Activated CD8-positive, alpha-beta memory T cell treated with anti-CD3 and anti-CD28 coated beads for 1 hour (primary cell): ENCODE results near the gene RNH1.
A peak's percentile ranks its signal among the peaks of the same experiment; 100 is the strongest.

ENCODE experiments used
- DNase-seq, 2 donors: peaks; one replicate each; pipeline ENCODE4 v3.0.0-alpha.2; 2020; ENCODE audit warnings: low read depth in 1 of 2; ENCODE audit errors: extremely low read depth in 1 of 2

The RNH1 gene

DNA sequence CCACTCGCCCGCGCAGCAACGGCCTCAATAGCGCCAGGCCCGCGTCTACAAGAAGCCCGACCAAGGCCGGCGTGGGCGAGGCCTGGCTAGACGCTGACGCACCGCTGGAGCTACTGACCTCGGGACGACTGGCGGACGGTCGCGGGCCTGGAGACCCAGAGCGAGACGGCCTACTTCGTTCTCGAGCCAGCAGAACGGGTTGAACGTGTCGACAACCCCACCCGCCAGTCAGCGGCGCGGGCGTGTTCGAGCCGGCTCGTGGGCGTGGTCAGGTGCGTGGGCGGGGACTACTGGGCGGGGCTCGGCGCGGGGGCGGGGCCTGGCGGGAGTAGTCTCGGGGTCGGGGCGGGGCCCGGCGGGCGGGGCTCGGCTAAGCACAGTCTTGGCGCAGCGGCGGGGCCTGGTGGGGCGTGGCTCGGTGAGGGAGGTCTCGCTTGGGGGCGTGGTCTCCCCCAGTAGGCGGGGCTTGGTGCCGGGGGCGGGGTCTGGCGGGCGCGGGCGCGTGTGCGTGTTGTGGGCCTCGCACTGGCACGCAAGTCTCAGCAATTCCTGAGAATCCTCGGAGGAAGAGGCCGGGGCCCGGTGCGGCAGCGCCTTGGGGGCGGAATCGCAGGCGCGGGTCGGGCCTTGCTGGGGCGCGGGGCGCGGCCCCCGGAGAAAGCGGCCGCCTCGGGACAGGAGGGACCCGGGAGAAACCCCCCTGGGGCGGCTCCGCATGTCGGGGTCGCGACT, at the start of gene RNH1:
RNH1 (minus strand) TSS at position 248 of the 732 bp plus-strand sequence. CDS start 5,080 bp downstream, outside the sequence.
- DNase-seq = peak; percentile 97 to 100

DNA sequence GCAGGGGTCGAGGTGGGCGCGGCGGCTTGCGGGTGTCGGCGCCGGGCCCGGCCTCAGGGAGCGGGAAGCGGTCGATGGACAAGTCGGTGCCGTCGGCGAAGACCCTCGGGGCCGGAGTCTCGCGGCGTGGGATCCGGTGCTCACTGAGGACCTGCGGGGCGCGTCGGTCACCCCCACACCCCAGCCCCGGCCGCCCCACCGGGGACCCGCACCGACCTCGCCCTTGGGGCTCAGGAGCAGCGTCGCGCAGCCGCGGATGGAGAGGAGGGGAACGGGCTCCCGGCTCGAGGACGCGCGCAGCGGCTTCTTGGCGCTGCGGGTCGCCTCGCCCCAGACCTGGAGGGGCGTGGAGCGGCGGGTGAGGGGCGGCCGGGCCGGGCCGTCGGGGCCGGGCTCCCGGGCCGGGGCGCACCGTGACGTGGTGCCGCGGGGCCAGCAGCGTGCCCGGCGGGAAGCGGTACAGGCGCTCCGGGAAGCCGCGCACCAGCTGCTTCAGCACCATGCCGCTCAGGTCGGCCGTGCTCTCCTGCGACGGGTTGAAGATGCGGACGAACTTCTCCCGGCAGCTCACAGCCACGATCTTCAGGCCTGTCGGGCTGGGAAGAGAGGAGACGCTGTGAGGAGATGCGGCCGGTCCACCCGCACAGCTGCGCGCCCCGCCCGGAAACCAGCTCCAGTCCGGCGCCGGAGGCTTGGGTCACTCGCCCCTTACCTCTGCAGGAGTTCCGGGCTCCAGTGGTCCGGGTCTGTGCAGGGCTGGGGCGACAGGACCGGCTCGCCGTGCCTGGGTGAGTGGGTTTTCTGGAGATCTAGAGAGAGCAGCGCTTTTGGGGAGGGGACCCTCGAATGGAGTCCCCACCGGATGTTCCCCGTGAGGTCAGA, 49.0 kb upstream of the RNH1 start:
- no peak for DNase-seq

DNA sequence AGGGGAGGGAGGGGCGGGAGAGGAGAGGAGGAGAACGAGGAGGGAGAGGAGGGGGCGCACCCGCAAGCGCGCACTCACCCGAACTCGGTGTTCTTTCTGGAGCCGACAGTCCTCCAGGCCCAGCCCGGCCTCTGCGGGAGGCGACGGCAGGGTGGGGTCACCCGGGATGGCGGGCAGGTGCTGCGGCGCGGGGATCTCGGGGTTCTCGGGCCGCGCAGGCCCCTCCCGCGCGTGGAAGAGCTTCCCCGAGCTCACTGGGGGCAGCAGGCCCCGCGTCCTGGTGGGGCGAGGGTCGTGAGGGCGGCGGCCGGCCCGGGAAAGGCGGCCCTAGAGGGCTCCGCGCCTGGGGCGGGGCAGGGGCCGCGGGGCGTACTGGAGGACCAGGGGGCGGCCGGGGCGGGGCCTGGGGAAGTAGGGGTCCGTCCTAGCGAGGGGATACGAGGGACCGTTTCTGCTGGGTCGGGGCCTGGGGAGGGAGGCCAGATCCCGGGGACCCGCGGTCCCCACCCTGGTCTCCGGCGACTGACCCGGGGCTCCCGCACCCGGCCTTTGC, 48.3 kb upstream of the RNH1 start:
- no peak for DNase-seq

DNA sequence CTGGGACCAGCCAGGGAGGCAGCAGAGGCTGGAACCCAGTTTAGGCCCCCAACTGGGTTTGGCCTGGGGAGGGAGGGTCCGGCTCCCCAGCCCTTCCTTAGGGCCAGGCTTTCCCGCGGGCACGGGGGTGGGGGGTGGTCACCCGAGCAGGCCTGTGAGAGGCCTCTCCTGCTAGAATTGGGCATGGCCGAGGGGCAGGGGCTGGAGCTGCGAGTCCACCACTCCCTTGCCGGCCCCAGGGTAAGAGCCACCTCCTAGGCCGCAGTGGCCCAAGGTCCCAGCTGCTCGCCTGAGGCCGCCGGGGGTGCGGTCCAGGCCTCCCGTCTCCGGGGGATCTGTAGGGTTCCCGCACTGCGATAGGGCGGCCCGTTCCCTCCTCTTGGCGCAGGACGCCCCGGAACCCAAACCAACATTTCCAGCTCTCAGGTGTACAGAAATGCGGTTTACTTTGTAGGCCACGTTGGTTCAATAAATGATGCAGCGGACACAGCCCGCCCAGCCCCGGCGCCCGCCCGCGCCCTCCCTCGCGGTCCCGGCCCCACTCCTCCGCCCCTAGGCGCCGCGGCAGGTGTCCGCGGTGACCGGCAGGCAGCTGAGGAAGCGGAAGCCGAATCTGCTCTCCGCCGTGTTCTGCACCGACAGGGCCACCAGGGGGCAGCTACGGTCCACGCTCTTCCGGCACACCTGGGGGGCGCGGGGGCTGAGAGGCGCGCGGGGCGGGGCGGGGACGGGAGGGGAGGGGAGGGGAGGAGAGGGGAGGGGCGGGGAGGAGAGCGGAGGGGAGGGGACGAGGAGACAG, 47.6 kb upstream of the RNH1 start:
- peak; percentile 58 to 70 for DNase-seq

DNA sequence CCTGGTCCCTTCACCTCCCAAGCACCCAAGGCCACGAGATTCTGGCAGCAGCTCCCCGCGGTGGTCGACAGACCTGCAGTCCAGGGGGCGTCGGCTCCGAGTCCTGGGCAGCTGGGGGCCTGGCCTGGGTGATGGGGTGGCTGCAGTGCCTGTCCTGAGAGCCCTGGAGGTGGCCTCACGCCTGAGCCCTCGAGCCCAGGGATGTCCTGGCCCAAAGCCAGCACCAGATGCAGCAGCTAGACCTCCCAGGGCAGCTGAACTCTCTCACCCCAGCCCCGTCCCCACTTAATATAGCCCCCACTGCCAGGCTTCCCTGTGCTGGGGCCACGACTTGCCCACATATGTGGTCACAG, 46.9 kb upstream of the RNH1 start:
- DNase-seq = no peak

DNA sequence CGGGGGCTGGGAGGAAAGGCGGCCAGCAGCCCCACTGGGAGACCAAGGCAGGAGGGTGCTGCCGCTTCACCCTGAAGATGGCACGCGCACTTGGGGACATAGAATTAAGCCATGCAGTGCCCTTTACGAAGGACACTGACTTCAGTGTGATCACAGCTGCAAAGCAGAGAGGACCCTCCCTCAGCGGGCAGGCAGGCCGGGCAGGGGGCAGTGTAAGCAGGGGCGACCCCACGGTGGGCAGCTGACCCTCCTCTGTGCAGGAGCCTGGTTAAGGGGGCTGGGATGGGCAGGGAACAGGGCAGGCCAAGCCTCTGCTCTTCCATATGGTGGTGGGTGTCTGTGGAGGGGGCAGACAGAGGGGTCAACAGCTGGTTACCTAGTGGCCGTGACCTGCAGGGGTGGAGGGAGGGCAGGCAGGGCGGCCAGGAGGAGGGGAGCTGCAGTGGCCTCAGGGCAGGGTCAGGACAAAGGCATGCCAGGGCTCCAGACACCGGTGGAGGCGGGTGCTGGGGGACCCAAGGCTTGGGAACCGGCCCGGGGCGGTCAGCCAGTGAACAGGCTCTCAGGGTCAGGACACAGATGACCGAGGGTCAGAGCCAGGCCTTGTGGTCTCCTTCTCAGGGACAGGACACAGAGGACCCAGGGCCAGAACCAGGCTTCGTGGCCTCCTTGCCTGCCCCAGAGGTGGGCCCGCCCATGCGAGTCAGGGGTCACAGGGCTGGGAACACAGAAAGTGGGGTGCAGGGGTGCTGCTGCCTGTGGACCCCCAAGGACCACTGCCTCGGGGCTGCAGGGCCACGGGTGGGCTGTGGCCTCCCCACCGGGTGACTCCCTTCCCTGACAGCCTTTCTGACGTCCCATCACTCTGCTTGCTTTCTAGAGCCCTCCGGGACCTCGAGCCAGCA, 46.3 kb upstream of the RNH1 start:
- DNase-seq = no peak

DNA sequence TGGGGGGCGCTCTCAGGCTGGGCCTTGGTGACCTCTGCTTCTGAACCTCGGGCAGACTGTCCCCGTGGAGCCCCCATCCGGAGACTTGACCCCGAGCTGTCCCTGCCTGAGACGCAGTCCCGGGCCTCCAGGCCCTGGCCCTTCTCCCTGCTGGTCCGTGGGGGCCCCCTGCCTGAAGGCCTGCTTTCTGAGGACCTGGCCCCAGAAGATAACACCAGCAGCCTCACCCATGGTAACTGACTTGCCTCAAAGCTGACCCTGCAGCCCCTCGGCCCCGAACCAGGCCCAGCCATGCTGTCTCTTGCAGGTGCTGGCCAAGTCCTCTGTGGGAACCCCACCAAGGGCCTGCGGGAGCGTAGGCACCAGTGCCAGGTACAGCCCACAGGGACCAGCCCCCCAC, 44.6 kb upstream of the RNH1 start:
- DNase-seq = no peak

DNA sequence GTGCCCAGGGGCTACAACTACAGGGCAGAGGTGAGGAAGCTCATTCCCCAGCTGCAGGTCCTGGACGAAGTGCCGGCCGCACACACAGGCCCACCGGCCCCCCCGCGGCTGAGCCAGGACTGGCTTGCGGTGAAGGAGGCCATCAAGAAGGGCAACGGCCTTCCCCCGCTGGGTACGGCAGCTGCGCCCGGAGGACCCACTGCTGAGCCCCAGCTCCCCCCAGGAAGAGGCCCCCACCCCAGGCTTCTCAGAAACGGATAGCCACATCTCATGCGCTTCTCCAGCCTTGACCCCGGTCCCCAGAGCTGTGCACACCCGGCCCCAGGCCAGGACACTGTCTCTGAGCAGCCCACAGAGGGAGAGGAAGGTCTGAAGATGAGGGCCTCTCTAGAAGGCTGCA, 44.1 kb upstream of the RNH1 start:
- DNase-seq = no peak

DNA sequence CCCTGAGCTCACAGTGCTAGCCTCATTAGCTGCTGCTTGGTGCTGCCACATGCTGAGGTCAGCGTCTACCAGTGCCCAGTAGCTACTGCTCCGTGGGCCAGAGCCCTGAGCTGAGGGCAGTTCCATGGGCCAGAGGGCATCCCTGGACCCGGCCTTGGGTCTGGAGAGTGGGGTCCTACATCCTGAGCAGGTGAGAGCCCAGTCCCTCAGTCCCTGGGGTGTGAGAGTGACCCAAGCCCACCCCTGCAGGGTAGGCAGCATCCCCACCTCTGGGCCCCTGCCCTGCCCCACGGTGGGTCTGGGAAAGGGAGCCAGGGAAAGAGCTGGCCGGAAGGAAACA, 43.7 kb upstream of the RNH1 start:
- DNase-seq = no peak

DNA sequence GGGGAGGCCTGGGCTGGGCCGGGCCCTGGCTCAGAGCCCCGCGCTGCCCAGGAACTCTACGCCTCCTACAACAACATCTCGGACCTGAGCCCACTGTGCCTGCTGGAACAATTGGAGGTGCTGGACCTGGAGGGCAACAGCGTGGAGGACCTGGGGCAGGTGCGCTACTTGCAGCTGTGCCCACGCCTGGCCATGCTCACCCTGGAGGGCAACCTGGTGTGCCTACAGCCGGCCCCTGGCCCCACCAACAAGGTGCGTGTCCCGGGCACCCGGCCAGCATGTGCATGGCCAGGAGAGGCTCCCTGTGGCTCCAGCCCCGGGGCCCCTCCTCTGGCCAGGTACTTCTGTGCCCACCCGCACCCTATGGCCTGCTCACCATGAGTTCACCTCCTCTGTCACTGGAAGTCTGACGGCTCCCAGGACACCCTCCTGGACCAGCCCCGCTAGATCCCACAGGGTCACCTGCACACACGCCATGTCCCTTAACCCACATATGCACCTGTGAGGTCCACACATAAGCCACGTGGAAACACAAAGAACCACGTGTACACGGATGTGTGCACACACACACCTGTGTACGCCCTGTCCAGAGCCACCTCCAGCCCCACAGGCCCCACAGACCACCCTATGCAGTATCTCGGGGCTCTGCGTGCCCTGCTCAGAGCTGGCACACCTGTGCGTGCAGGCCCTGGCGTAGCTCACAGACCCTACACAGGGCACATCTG, 43.1 kb upstream of the RNH1 start:
- DNase-seq = no peak

DNA sequence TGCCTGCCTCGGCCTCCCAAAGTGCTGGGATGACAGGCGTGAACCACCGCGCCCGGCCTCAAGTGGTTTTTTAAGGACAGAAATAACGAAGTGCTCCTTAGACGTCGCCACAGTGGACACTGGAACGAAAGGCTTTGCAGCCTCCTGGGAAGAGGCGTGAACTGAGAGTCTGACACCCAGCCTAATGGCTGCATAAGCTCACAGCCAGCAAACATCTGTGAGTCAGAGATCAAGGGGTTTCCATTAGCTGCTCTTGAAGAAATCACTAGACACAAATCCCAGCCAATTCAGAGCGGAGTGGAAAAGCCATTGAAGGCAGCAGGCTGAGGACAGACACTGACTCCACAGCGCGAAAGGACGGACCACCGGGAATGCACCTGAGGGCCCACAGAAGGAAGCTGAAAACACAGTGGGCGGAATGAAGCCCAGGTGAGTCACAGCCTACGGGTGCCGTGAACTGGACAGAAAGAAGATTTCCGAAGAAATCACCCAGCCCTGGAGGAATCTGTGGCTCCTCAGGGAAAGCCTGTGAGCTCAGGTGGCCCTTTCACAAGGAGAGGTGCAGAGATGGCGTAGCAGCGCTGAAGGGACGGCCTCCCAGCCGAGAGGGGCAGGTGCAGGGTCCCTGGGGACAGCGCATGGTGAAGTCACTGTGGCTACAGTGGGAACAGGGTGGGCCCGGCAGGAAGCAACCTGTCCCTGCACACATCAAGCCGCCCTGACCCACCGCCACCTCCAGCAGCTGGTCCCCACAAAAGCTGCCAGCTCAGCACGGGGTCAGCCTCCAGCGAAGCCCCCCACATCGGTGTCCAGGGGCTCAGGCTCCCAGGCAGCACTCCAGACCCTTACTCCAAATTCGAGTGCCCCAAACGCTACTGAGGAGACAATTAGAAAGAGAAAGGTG, 41.9 kb upstream of the RNH1 start:
- no peak for DNase-seq

DNA sequence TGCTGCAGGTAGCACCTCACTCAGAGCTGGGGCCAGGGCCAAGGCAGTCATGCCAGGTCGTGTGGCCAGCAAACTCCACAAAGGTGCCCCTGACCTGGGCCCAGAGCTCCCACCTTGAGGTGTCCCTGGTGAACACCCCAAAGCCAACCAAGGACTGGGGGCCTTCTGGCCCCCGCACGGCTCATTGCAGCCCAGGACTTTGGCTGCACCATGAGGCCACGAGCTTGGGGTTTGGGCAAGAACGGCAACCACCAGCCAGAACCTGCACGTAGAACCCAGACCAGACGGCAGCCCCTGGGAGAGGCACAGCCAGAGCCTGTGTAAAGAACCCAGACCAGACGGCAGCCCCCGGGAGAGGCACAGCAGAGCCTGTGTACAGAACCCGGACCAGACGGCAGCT, 38.1 kb upstream of the RNH1 start:
- DNase-seq = no peak

DNA sequence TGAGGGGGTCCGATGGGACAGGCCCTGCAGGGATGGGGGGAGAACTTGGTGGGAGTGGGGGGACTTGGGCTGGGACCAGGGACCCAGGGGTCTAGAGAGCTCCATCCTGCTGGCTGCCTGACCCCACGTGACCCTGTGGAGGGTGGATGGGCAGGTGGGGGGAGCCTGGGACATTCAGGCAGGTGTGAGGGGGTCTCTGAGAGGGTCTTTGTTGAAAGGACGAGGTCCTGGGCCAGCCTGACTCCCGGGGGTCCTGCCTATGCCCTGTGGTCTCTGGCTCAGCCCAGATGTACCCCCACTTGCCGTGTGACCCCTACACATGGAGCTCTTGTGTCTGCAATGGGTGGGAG, 37.8 kb upstream of the RNH1 start:
- no peak for DNase-seq

DNA sequence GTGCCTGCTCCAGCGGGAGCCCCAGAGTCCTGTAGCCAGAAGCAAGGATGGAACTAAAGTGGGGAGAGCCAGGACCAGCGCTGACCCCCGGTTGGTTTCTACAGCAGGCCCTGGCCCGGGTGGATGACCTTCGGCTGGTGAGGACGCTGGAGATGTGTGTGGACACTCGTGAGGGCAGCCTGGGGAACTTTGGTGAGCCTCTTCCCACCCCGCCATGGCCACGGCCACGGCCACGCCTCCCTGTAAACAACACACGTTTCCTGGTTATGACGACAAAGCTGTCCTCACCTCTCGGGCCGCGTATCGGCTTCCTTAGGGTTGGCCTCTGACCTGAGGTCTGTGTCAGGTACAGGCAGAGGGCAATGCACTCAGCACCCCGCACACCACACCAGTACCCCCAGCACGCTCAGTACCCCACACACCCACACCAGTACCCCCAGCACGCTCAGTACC, 34.4 kb upstream of the RNH1 start:
- DNase-seq = no peak

DNA sequence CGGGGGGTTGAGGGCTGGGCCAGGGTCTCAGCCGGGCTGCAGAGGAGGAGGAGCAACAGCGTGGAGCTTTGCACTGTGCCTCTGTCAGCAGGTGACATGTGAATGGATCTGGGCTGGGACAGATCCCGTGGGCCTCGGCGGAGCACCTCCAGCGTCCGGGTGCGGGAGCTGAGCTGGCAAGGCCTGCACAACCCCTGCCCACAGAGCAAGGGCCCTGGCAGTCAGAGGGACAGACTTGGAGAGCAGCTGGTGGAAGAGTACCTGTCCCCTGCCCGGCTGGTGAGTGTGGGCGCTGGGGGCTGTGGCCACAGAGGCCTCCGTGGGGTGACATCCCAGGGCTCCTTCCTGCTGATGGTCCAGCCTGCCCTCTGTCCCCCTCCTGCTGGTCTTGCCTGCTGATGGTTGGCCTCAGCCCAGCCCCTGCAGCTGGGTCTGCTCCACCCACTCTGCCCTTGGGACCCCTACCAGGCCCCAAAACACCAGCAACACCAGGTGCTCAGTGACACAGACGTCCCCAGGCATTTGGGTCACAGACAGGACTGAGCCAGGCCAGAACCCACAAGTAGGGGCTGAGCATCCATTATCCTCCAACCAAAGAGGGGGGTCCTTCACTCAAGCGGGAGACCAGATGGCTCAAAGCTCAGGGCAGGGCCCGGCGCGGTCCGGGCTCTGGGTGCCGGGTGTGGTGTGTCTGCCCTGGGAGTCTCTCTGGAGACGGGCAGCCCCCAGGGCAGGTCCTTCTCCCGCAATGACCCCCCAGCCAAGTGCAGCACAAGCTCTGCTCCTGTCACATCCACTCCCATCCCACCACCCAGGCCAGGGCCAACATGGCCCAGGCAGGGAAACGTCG, 33.8 kb upstream of the RNH1 start:
- no peak for DNase-seq

DNA sequence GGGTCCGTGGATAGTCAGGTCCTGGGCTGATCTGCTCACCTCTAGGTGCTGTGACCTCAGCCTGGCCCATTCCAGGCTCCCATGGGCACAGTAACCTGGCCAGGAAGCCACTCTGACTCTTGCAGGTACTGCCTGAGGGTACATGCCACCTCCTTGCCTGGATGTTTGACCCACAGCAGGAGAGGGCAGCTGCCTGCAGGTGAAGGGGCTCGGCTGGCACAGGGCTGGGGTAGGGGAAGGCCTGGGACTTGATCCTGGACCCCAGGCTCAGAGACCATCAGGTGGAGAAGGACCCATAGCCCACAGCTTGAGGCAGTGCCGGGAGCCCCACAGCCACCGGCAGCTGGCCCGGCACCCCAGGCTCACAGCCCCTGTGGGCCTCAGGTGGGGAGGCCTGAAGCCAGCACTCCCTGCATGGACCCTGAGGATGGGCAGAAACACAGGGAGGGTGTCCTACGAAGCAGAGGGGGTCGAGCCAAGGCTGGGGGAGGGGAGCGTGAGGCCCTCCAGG, 33.0 kb upstream of the RNH1 start:
- DNase-seq = no peak

DNA sequence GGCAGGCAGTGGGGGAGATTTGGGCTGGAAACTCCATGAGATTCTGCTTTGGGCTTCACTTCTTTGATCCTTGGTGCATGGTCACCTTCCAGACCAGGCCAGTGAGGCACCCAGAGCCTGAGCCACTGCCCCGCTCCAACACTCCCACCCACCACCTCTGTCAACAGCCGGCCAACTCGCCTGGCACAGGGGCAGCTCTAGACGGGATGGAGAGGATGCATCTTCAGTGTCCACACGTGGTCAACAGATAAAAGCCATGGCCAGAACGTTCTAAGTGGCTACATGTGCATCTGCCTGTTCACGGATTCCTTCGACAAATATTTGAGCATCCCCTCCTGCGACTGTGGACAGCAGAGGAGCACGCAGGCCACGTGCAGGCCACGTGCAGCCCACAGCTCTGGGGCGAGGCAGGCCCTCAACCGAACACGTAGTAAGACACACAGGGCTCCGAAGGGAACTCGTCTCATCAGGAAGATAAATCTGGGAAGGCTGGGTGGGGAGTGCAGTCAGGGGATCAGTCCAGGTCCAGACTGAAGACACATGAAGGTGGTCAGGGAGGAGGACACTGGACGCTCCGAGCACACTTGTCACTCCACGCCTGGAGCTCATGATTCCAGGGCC, 31.5 kb upstream of the RNH1 start:
- DNase-seq = no peak
